Activated T-cell treated with anti-CD3 and anti-CD28 coated beads for 24 hours (primary cell): ENCODE results near the gene ARPC1A.
"Not testable (repeated sequence)": the region's sequence is repeated elsewhere in the genome, so short reads cannot be mapped to it uniquely, and the experiment has no call there.

Source experiments
- DNase-seq: peaks from one replicate; pipeline ENCODE4 v3.0.0-alpha.2; 2020; ENCODE audit warnings: low read depth

The ARPC1A gene

GRCh38 chr7:99410635-99411034 is 84.9 kb downstream of the ARPC1A start:
- no peak for DNase-seq

GRCh38 chr7:99415513-99416127 is 89.9 kb downstream of the ARPC1A start:
- not testable (repeated sequence) for DNase-seq
